Left renal pelvis (tissue), 4 donors: ENCODE measurements around the gene AURKAIP1. TPM values are rescaled to one million over a fixed set of nuclear protein-coding genes. Genes with fewer than 3 reads are reported as not detected.
A peak's percentile ranks its signal among the peaks of the same experiment; 100 is the strongest.

ENCODE experiments used
- DNase-seq, 4 donors: peaks; one replicate each; pipeline ENCODE4 v3.0.0-alpha.2; 2013; ENCODE audit warnings: low read depth in 4 of 4, low spot score in 3 of 4
- polyA plus RNA-seq, 4 donors: library from polyadenylated mRNA; unstranded; fragments of 120-200 nt; gene quantifications; one replicate each; pipeline ENCODE4 v1.2.1, GENCODE V29; 2013; ENCODE audit not compliant: insufficient read length in 4 of 4

Gene AURKAIP1
- polyA plus RNA-seq, 4 donors, result 44.3 to 95.3 (median 56.8) TPM

DNA sequence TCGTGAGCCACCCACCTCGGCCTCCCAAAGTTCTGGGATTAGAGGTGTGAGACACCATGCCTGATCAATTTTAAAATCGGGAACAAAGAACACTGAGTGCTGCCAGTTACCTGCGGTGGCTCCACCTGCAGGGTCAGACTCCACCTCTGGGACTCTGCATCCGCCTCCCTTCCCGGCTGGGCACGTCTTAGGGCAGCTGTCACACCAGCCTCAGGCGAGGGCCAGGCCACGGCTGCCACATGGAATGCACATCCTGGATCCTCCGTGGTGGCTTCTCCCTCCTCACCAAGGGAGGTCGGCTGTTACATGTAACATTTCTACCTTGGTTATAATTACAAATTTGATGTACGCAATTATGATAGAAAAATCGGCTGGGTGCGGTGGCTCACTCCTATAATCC is 10.7 kb downstream of the AURKAIP1 start:
- no peak for DNase-seq

DNA sequence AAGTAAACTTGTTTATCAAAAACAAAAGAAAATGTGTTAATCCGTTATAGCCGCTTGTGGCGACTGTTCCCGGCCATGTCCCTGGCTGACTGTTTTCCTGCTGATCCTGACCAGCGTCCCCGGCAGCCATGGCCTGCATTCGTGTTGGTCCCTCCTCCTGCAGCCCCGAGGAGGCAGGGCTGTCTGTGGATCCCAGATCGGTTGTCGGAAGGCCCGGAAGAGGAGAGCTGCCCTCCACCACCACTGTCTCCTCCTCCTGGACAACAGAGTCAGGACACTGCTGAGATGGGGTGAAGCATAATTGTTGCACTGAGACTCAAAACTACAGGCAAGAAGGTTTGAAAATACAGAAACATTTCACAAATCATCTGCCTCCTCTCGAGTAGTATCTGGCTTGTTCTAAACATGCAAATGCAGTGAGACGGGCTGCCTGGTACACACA is 13.0 kb downstream of the AURKAIP1 start:
- DNase-seq, result no peak

DNA sequence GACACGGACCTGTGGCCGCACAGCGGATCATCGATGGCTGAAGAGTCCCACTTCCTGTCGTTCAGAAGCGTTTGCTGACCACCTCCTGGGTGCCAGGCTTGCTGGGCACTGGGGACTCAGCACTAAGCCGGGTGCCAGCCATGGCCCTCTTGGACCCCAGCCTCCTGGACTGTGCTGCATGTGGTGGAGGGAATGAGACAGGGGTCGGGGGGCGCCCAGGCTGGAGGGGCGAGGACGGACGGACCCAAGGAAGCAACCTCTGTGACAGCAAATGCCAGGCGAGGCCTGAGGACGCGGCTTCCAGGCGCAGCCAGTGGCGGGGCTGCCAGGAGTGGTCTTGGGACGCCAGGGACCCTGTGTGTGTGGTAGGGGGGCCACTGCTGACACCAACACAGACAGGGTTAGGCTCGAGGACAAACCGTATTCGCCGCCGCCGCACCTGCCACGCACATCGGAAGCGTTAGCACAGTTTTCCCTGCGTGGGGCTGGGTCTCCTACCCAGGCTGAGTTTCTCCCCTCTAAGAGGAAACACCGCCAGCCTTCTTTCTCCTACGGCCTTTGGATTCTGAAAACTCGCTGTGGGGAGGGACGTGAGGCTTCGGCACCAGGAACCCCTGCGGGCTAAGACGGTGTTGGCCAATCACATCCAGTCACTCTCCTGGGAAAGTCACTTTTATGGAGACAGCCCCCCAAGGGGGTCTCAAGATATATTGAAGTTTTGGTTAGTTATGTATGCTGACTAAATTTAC is 13.6 kb downstream of the AURKAIP1 start:
- no peak for DNase-seq

DNA sequence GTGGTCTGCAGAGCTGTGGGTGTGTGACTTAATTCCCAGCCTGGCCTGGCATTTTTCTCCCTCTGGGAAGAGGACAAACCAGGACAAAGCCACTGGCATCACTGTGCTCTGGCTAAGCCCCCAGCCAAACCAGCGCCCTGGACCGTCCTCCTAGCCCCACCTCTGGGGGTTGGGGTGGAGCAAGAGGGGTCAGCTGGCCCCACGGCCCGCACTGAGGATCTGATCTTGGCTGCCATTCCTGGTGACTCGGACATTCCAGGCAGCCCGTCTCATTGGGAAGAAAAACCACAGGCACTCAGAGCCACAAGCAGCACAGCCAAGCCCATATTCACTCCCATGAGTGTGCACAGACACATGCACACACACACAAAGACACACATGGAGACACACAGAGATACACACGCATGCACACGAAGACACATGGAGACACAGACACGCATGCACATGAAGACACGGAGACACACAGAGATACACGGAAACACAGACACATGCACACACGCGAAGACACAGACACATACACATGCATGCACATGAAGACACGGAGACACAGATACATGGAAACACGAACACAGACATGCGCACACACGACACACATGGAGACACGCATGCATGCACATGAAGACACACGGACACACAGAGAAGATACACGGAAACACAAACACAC is 14.4 kb downstream of the AURKAIP1 start:
- DNase-seq, result no peak

DNA sequence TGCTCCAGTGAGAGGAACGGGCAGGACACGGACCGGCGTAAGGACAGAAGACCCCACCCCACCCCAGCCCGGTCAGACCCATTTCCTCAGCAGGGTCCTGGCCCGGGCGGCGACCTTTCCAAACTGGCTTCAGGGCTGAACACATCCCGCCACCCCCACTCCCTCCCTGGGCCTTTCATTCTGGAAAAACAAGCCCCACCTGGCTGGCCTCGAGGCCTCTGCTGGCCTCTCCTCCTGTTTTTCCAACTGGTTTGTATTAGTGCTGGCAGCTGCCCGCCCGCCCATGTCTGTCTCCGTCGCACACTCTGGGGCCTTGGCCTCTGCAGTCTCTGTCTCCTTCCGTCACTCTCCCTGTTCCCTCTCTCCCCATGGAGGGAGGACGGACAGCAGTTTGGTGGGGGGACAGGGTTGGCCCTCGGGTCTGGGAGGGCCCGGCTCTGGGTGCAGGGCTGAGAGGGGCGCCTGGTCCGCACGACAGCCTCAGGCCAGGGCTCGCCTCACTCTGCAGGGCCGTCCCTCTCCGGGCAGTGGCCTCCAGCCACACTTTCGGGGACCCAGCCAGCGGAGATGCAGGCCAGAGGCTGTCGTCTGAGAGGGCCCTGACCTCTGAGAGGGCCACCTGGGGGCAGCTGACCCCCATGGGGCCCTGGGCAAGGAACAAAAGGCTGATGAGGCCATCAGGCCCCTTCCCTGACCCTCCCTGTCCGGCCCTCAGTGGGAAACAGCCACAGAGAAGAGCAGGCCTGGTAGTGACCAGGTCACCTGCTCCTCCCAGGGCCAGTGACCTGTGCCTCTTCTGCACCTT is 15.1 kb downstream of the AURKAIP1 start:
- DNase-seq, result no peak

DNA sequence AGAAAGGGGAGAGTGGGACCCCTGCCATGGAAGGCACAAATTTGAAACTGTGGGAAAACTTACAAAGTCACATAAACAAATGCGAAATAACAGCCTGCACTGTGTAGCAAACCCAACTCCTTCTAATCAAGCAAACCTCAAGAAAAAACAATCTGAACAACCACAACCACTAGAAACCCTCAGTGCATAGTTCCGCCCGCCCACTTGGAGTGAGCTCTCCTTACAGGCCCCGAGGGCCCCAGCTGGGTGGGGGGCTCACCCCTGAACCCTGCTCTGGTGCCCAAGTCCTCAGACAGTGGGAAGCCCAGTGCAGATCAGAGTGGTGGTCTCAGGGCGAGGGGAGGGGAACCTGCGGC is 15.7 kb downstream of the AURKAIP1 start:
- DNase-seq, result no peak

DNA sequence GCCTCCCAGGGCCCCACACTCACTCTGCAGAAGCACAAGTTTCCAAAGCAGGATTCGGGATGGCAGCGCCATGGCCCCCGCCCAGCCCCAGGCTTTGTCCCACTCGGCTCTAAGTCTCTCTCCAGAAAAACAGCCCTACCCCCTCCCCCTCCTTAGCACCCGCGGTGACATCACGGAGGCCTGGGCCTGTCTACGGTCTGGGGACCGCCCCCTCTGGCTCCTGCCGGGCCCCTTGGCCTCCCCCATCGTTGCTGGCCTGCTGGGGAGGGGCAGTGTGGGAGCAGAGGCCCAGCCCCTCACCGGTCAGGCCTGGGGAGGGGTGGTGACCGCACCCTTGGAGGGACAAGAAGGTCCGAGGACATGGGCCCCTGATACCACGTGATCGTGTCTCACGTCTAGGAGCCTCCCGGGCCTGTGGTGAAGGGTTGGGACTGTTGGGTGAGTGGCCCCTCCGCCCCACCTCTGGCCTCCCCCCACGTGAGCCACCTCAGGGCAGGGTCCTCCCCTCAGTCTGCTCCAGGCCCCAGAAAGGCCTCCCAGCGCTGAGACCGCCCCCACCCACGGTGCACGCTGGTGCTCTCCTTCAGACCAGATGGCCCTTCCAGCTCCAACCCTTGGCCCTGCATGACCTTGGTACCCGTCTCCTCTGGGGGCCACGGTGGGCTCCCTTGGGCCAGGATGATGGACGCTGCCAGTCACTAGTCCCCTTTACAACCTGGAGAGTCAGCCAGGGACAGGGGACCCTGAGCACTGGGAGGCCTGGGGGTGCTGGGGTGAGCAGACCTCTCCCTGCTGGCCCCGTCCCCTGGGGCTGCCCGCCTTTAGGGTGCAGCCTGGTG is 16.4 kb downstream of the AURKAIP1 start, which contains the start of gene MXRA8:
MXRA8 (minus strand) TSS at position 123 of the 839 bp plus-strand sequence; CDS start at position 72, 51 bp downstream.
- DNase-seq, result peak in 1 of 4 donors; percentile 63

DNA sequence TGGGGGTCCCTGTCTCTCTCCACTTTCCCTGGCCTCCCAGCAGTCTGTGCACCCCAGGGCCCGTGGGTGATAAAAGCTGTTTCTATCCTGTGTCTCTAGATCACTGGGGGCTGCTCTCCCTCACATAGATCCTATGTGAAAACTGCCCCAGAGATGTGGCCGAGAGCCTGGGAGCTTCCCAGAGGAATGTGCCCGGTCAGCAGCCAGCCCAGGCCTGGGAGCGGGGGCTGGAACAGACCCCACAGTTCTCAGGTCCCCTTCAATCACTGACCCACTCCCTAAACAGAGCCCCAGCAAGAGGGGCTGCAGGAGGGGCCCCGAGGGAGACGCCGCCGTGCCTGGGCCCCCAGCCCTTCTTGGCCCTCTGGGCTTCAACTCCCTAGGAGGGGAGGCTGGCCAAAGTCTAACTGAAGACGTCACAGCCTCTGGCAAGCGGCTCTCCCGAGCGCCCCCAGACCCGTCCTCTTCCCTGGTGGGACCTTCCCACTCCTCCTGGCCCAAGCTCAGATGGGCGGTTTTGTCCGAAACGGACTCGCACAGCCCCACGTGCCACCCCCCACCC is 17.1 kb downstream of the AURKAIP1 start:
- DNase-seq, result no peak

DNA sequence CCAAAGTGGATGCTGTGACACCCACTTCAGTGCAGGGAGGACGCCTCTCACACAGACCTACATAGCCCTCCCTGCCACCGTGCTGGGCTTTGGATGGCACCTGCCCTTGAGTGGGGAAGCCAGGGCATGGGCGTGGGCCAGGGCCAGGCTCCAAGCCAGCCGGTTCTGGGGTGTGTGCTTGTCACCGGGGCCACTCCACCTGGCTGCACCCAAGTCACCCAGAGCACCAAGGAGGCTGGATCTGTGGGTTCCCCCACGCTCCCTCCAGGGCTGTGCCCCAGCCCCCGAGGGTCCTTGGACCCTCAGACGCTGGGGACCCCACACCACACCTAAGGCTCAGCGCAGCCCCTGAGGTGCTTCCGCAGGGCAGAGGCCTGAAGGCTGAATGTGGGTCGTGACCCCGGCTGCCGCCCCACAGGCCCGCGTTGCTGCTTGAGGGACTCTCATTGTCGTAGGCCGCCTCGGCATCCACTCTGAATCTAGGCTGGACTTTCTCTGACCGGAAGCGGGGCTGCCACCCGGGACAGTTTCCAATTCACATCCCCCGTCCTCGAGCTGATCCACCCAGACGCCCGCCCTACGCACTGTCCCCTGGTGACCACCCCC is 18.1 kb downstream of the AURKAIP1 start:
- DNase-seq, result no peak

DNA sequence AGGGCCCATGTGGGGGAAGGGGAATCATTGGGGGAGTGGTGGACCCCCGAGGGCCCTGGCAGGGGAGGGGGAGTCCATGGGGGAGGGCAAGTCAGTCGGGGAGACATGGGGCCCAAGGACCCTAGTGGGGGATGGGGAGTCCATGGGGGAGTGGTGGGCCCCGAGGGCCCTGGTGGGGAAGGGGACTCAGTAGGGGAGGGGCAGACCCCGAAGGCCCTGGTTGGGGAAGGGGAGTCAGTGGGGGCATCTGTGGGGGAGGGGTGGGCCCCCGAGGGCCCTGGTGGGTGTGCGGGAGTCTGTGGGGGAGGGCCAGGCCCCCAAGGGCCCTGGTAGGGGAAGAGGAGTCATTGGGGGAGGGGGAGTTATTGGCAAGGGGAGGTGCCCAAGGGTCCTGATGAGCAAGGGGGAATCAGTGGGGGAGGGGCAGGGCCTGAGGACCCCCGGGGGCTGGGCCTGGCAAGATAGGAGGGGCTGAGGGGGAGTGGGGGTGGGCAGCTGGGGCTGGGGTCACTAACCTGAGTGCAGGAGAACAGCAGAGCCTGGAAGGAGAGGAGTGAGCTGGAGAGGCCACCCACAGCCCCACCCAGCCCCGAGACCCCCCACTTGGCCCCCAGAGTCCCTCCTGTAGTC is 18.7 kb downstream of the AURKAIP1 start:
- no peak for DNase-seq

DNA sequence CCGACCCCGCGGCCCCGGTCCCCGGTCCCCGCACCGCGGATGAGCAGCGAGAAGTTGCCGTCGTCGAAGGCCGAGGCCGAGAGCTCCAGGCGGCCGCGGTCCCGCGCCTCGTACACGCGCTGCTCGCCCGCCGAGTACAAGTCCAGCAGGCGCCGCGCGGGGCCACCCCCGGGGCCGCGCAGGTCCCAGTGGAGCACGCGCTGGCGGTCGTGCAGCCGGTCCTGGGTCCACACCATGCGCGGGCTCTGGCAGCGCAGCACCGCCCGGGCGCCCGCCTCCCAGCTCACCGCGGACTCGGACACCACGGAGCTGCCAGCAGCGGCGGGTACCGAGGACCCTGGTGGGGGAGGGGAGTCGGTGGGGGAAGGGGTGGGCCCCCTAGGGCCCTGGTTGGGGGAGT is 19.6 kb downstream of the AURKAIP1 start:
- DNase-seq, result no peak

DNA sequence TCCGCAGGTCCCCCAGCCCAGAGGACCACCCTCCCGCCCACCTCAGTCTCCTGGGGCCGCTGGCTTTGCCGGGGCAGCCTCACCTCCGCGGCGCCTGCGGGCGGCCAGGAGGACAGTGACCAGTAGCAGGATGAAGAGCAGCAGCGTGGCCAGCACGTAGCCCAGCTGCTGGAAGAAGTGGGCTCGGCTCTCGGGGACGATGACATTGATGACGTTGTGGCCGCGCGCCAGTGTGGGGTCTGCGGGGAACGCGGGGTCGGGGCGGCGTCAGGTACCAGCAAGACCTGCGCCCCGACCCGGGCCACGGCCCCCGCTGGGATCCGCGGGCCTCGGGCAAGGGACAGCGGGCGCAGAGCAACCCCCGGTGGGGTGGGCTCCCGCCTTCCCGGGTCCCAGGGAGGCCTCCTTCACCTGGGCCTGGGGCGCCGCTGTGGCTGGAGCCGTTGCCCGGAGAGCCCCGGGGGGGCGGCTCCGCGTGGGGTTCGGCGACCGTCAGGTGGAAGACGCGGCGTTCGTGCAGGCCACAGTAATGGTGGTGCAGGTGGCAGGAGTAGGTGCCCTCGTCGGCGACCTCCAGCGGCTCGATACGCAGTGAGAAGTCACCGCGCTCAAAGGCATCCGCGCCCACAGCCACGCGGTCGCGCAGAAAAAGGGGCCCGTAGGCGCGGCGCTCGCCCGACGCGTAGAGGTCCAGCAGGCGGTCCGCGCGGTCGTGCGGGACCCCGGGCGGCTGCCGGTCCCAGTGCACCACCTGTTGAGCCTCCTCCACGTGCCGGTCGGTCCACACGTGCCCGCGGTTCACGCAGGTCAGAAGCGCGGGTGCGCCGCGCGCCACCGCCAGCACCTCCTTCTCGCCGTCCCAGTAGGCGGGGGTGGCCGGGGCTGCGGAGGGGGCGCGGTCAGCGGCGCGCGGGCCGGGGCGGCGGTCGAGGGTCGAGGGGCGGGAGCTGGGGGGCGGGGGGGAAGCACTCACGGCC is 20.4 kb downstream of the AURKAIP1 start:
- no peak for DNase-seq

DNA sequence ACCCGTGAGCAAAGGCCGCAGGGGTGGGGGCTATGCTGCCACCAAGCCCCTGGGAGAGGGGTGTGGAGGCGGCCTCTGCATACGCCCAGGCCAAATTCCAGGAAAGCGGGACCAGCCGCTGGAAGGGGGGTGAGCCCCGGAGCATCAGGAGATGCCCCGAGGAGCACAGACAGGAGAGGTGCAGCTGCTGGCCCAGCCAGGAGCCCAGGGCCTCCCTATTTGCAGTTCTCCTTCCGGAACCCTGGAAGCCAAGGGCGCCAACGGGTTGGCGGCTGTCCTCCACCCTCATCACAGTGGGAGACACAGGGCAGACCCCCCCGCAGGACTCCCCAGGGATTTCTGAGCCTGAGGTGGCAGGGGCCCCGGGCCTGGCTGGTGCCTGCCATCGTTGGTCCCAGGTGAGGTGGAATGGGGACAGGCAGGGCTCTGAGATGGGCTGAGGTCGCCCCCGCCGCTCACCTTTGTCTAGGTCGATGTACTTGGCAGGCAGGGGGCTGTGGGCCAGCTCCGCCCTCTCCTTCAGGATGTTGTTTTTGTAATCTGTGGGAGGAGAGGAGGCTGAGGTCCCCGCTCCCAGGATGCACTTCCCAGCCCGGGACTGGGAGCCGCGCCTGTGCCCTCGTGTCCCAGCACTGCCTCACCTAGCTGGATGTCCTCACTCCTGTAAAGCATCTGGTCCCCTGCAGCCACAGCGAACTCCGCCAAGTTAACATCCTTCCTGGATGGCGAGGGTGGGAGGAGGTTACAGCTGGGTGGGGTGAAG is 21.4 kb downstream of the AURKAIP1 start:
- no peak for DNase-seq

DNA sequence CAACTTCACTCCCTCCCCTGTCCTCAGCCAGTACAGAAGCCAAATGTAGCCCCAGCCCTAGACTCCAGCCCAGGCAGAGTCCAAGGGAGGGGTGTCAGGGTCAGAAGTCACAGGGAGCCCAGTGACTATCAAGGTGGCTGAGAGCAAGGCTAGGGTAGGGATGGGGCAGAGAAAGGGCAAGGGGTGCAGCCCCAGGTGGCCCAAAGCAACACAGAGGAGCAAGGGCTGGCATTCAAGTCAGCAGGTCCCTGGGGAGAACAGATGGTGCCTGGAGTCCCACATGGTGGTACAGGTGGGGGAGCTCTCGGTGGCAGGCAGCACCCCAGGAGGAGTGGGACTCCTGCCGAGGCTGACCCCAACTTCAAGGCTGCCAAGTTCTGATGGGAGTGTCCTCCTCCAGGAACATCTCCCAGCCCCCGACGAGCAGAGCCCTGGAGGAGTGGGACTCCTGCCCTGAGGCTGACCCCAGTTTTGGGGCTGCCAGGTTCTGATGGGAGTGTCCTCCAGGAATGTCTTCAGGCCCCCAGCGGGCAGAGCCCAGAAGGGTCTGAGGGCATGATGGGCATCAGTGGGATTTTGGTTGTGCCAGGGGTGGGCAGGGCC is 22.1 kb downstream of the AURKAIP1 start:
- DNase-seq, result no peak

DNA sequence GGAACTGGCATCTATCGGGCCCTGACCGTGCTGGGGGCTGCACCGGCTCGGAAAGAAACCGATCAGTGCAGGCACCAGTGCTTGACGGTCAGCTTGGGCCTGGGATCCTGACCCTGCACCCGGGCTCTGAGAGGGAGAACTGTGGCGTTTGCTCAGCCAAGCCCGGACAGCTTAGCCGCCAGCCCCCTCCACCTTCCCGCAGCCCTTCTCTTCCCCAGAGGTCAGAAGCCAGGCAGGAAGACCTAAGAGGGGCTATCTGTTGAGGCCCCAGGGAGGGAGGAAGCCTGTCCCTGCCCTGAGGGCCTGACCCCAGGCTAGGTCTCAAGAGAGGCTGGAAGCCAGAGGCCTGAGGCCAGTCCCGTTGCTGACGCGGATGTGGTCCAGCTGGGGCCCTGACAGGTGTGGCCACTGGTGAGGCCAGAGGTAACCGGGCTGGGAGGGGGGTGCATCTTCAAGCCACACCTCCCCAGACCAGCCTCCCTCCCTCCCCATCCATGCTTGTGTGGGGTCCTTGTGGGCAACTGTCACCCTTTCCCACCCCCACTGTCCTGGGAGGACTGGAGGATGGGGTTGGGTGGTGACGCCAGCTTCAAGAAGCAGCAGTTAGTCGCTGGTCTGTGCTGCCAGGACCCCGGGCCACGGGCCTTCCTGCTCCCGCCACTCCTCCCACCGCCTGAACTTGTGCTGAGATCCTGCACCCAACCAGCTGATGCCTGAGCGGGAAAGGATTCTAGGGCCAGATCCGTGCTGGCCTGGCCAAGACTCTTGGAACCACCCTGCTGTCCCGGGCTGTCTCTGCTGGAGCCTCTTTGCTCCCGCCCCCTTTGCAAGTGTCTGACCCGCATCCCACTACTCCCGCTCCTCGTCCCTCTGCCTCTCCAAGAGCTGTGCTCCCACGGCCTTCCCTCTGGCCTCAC is 23.2 kb downstream of the AURKAIP1 start:
- DNase-seq, result no peak
